T-helper 1 cell treated with Interleukin-12 subunit alpha and Interleukin-12 subunit beta and Interleukin-4 antibody, amounts not matched to agents 30 ng/mL and 1 ng/mL, for 36 hours (primary cell): ENCODE data around the gene MIEF2. TPM values are rescaled to one million over a fixed set of nuclear protein-coding genes. Genes with fewer than 3 reads are reported as not detected.

Source experiments
- intact Hi-C: fragments of 100-400 bp; cut with micrococcal nuclease; formaldehyde crosslinking; loops from one replicate; pipeline ENCODE4 v1.15.1; 2024
- total RNA-seq: library from RNA; stranded (reverse); gene quantifications from 2 replicates; pipeline ENCODE4 v1.2.3, GENCODE V29; 2022

Gene MIEF2
- 8.9 TPM in 2 replicates for total RNA-seq

- intact Hi-C loops = loop anchor here (1.0 to 2.0 kb wide), 5 partner anchors 35 to 598 kb away; partner anchors contain the start of genes ALKBH5, LLGL1, PRPSAP2 and SHMT1
These were observed at the start of gene MIEF2 for GRCh38 chr17:18260332-18261145. Gene MIEF2 (plus strand): TSS chr17:18260662. CDS start chr17:18262721, 2,059 bp downstream.

- intact Hi-C loops = no loop called here
These were observed 46.7 kb upstream of the MIEF2 start for GRCh38 chr17:18213666-18214270.

DNA sequence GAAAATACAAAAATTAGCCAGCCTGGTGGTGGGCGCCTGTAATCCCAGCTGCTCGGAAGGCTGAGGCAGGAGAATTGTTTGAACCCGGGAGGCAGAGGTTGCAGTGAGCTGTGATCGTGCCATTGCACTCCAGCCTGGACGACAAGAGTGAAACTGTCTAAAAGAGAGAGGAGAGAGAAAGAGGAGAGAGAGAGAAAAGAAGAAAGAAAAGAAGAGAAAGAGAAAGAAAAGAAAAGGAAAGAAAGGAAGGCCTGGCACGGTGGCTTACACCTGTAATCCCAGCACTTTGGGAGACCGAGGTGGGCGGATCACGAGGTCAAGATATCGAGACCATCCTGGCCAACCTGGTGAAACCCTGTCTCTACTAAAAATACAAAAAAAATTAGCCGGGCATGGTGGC is 43.6 kb upstream of the MIEF2 start:
- intact Hi-C loops = loop anchor here (1.0 to 5.0 kb wide), 5 partner anchors 8 to 345 kb away; partner anchors contain the start of genes LLGL1, SMCR8 and TOP3A

GRCh38 chr17:18217412-18218015 is 42.9 kb upstream of the MIEF2 start:
- intact Hi-C loops = loop anchor here (1.0 to 5.0 kb wide), 5 partner anchors 8 to 345 kb away; partner anchors contain the start of genes LLGL1, SMCR8 and TOP3A

DNA sequence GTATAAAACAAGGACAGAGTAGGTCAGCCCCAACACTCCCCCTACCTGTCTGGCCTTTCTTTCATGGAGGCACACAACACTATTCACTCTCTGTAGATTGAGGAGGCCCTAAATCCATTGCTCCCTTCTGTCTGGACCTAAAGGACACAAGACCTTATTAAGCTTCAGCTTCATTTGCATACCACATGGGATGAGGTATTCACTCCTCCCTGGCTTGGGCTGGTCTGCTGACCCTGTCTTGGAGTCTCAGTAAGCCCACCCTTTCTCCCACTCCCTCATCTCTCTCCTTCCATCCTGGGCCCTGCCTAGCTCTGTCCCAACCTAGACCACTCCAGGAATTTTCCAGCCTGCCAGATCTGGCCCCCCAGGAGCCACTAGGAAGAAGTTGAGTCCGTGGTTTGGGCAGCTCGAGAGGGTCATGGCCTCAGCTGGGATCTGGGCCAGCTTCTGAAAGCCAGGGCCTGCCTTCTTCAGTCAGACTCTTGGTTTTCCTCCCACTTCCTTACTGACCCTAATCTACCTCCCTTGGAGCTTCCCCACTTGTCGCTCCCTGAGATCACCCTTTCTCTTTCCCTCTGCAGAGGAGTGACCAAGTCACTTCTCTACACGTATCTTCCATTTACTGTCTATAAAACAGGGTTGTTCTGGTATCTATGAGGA is 41.6 kb upstream of the MIEF2 start:
- intact Hi-C loops = loop anchor here (5.0 kb wide), 1 partner anchor 343 kb away; no protein-coding TSS in a partner anchor

GRCh38 chr17:18224053-18224386 is 36.4 kb upstream of the MIEF2 start:
- intact Hi-C loops = loop anchor here (2.0 kb wide), 1 partner anchor 139 kb away; the partner anchor contains the start of gene SHMT1

DNA sequence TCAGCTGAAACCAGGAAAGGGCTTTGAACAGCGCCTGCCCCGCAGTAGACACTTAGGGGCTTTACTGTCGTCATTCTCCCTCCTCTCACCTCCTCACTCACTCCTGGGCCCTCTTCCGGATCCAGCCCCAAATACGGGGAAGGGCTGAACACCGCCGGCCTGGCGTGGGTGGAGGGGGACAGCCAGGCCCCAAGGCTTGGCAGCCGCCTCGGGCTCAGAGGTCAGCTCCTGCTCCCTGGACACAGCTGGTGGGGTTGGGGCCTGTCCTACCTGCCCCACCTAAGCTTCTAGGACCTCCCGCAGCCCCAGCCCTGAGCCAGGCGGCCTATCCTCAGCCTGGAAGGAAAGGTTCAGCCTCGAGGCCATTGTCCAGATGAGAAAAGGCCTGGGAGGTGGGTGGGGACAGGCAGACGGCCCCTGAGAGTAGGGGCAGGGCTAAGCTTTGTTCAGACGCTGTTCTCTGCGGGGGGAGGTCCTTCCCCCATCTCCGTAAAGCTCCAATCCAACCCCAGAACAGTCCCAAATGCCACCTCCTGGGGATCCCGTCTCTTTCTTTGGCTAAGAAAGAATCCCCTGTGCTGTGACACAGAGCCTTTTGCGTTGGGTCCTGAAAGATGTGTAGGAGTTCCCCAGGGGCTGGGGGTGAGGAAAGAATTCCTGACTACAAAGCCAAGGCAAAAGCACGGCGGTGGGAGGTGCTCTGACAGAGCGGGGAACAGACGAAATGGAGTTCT is 35.9 kb upstream of the MIEF2 start:
- intact Hi-C loops = loop anchor here (1.0 to 2.0 kb wide), 6 partner anchors 7 to 252 kb away; partner anchors contain the start of genes ALKBH5, DRC3, MIEF2 and SHMT1

GRCh38 chr17:18225121-18225641 is 35.3 kb upstream of the MIEF2 start, which contains the start of gene LLGL1:
Gene LLGL1 (plus strand): TSS chr17:18225635. CDS start chr17:18225683, 48 bp downstream.
- intact Hi-C loops = loop anchor here (1.0 to 2.0 kb wide), 6 partner anchors 8 to 253 kb away; partner anchors contain the start of genes ALKBH5, DRC3, MIEF2 and SHMT1

DNA sequence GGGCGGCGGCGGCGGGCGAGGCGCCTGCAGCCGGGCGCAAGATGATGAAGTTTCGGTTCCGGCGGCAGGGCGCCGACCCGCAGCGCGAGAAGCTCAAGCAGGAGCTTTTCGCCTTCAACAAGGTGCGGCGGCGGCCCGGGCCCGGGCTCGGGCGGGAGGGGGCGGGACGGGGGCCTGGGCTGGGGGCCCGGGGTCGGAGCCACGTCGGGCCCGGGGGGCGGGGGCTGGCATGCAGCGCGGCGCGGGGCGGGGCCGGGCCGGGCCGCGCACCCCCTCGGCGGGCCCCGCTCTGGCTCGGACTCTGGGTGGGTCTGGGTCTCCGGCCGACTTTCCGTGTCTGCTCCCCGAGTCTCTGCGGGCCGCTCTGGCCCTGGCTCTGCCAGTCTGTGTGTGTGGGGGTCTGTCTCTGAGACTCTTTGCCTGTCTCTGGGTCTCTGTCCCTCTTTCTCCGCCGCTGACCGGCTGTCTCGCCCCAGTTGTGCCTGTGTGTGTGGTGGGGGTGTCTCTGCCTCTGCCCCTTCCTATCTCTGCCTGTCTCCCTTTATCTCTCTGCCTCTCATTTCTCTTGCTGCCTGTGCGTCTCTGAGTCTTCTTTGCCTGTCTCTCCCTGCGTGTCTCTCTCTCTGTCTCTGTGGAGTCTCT is 34.7 kb upstream of the MIEF2 start:
- intact Hi-C loops = loop anchor here (1.0 to 2.0 kb wide), 6 partner anchors 8 to 253 kb away; partner anchors contain the start of genes ALKBH5, DRC3, MIEF2 and SHMT1

DNA sequence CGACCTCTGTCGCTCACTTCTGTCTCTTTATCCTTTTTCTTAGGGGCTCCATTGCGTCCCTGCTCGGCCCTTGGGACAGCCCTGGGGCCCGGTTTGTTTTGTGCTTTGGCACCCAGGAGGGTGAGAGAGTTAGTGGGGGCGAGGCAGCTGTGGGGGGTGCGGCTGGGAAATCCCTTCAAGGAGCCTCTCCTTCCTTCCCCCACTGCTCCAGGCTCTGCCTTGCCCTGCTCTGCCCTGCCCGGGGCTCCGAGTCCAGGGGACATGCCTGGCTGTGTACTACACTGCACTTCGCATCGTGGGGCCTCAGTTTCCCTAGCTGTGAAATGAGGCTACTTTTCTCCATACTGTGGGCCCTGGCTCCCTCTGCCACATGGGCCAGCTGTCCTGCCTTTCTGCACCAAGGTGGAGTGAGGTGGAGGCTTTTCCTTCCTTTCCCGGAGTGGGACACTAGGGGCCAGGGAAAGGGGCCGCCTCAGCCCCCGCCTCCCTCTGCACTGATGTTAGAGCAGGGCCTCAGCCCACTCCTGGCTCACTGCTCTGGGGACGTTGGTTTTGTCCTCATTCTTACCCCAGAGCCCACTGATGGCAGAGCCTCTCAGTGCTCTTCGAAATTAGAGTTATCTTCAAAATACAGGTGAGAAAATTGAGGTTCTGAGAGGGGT is 34.0 kb upstream of the MIEF2 start:
- intact Hi-C loops = no loop called here

DNA sequence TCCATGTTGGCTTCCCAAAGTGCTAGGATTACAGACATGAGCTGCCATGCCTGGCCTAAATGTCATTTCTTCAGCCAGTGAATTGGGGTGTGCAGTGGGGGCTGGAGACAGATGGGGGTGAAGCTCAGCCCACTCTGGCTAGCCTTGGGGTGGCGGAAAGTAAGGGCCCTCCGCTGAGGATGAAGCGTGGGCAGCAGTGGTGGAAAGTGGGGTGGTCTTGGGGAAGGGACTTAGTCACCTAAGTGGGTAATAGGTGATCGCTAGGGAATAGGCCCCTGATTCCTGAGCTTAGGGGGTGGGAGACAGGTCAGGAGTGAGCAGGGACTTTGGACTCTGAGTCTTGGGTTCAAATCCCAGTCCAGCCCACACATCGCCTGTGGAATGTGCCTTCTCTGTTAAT is 32.8 kb upstream of the MIEF2 start:
- intact Hi-C loops = no loop called here

DNA sequence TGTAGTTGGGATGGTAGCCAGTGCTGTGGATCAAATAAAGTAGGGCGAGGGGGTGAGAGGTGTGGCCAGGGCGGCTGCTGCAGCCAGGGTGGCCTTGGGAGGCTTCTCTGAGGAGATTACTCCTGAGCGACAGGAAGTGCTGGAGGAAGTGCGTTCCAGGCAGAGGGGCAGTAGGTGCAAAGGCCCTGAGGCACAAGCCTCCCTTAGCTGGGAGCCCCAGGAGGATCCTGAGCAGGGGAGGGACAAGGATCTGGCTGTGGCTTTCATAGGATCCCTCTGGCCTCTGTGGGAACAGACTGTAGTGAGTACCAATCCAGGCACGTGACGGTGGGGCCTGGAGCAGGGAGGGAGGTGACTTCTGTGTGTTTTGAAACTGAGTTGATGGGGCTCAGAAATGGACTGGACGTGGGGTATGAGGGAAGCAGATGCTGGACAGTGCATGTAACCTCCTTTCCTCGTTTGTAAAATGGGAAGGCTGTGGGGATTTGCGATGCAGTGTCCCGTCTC is 32.2 kb upstream of the MIEF2 start:
- intact Hi-C loops = no loop called here

DNA sequence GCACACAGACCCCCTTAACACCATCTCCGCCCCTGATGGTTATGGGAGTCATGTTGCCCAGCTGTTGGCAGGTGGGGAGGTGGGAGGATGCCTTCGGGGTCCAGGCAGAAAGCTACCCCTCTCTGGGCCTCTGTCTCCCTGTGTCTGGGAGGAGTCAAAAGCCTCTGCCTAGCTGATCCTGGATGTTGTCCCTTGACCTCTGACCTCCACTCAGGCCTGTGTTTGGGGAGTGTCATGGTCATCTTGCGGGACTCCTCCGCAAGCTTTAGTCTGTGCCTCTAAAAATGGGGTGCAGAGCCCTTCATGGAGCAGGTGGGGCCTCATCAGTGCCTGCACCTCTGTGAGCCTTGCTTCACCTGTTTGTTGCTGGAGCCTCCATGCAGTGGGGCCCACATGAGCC is 31.2 kb upstream of the MIEF2 start:
- intact Hi-C loops = no loop called here

DNA sequence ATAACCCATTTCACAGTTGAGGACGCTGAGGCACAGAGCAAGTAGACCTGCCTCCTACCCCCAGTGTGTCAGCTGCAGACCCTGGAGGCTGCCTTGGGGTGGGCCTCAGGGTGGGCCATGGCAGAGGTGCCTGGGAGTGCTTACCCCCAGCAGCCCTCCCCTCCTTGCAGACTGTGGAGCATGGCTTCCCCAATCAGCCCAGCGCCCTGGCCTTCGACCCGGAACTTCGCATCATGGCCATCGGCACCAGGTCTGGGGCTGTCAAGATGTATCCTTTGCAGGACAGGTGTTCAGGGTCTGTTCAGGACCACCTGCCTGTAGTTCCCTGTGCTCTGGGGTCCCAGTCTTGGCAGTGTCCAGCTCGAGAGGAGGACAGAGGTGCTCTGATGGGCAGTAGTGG is 30.7 kb upstream of the MIEF2 start:
- intact Hi-C loops = no loop called here

- intact Hi-C loops = no loop called here
These were observed 29.9 kb upstream of the MIEF2 start for GRCh38 chr17:18230288-18231141.

GRCh38 chr17:18231164-18231563 is 29.3 kb upstream of the MIEF2 start:
- intact Hi-C loops = no loop called here

DNA sequence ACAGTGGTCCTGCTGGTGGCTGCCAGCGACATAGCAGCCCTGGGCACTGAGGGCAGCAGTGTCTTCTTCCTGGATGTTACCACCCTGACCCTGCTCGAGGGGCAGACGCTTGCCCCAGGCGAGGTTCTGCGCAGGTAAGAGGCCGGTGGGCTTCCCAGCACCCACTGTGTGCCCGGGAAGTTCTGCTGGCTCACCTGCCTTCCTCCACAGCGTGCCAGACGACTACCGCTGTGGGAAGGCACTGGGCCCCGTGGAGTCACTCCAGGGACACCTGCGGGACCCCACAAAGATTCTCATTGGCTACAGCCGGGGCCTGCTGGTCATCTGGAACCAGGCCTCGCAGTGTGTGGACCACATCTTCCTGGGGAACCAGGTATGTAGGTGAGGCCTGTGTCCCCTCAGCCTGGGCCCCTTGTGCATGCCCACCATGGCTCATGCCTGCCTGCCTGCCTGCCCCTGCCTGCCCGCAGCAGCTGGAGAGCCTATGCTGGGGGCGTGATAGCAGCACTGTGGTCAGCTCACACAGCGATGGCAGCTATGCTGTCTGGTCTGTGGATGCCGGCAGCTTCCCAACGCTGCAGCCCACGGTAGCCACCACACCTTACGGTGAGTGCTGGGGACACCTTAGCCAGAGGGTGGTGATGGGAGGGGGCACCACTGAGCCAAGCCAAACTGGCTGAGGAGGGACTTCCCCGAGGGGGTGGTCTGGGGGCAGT is 26.5 kb upstream of the MIEF2 start:
- intact Hi-C loops = no loop called here
